K562 (cell line): ENCODE measurements around the gene KAZN. TPM values are rescaled to one million over a fixed set of nuclear protein-coding genes. Genes with fewer than 3 reads are reported as not detected.

Experiments used
- ATAC-seq: fragments of 200-7000 bp; cut with Tn5 transposase; 3 replicates; pipeline ENCODE4 v1.9.1; 2020; ENCODE audit warnings: moderate library complexity
- BruUV-seq: library from RNA; stranded (reverse); fragments of 400-500 nt; replicated peaks from 2 replicates; lab custom pipeline; 2021; lab: Mats Ljungman, UMichigan
- CTCF ChIA-PET: fragments of 300-600 bp; formaldehyde crosslinking; extraction: SDS; loops from one replicate; lab custom pipeline; 2021; ENCODE audit warnings: low intra/inter-chr PET ratio; lab: Yijun Ruan, JAX
- POLR2A ChIA-PET: fragments of 300-600, 350-650 bp; sonication (Branson Sonifier 250); formaldehyde crosslinking; extraction: SDS; loops from one replicate; lab custom pipeline; 2021; ENCODE audit warnings: antibody characterized with exemption, inconsistent platforms; lab: Yijun Ruan, JAX
- DNase-seq, 4 experiments: peaks; one replicate each; pipeline versions ENCODE4 v3.0.0 to v3.0.0-alpha.2; 2011 to 2018; ENCODE audit warnings: low spot score in 3 of 4, mixed read lengths in 3 of 4; ENCODE audit errors: extremely low read depth in 1 of 4
- FAIRE-seq: peaks from 2 replicates; lab custom pipeline; 2011; peaks lifted over from hg19 to GRCh38; lab: Jason Lieb, UNC
- H2AFZ ChIP-seq: 2 replicates; pipeline ENCODE4 v1.6.0; 2011; ENCODE audit warnings: low read depth, low read length, control low read depth, inconsistent platforms
- H3K27ac ChIP-seq: fragments of 200-600 bp; 3 replicates; pipeline ENCODE4 v1.8.0; 2011; ENCODE audit warnings: low read depth, mild to moderate bottlenecking, control low read depth, inconsistent platforms, low read length, moderate library complexity, mixed read lengths; ENCODE audit errors: extremely low read depth
- H3K27me3 ChIP-seq, 2 experiments: fragments of 300-600 bp in 1 of 2; 2 replicates in 1 of 2; 3 replicates in 1 of 2; pipeline versions ENCODE4 v1.6.0 to v1.8.0; 2011; ENCODE audit warnings: inconsistent platforms in 2 of 2, low read length in 2 of 2, mild to moderate bottlenecking in 1 of 2, mixed read lengths in 1 of 2, moderate library complexity in 1 of 2; ENCODE audit not compliant: control insufficient read depth in 2 of 2, insufficient read depth in 2 of 2
- H3K36me3 ChIP-seq: fragments of 300-600 bp; 3 replicates; pipeline ENCODE4 v1.8.0; 2011; ENCODE audit warnings: mild to moderate bottlenecking, low read length, inconsistent platforms; ENCODE audit not compliant: control insufficient read depth, insufficient read depth
- H3K4me1 ChIP-seq, 2 experiments: fragments of 200-600 bp in 1 of 2; replicated peaks in 1 of 2; 2 replicates in 1 of 2; 3 replicates in 1 of 2; pipeline versions ENCODE4 v1.5.1 to v1.8.0; 2011; ENCODE audit warnings: inconsistent platforms in 2 of 2, low read length in 2 of 2, mild to moderate bottlenecking in 1 of 2, mixed read lengths in 1 of 2, moderate library complexity in 1 of 2; ENCODE audit not compliant: control insufficient read depth in 2 of 2, insufficient read depth in 2 of 2
- H3K4me2 ChIP-seq: 2 replicates; pipeline ENCODE4 v1.6.1; 2011; ENCODE audit warnings: low read length, control low read depth, inconsistent platforms, mixed read lengths; ENCODE audit not compliant: insufficient read depth
- H3K4me3 ChIP-seq: fragments of 200-600 bp; sonication (generic), shearing (Covaris generic); 2 replicates; pipeline ENCODE4 v1.5.1; 2016; ENCODE audit warnings: control low read depth, inconsistent platforms
- H3K79me2 ChIP-seq: fragments of 200-600 bp; 3 replicates; pipeline ENCODE4 v1.8.0; 2011; ENCODE audit warnings: low read length, inconsistent platforms; ENCODE audit not compliant: control insufficient read depth, insufficient read depth
- H3K9ac ChIP-seq, 2 experiments: 2 replicates each; pipeline versions ENCODE4 v1.6.0 to v1.6.1; 2011; ENCODE audit warnings: low read depth in 2 of 2, low read length in 2 of 2, control low read depth in 1 of 2, inconsistent platforms in 1 of 2, mild to moderate bottlenecking in 1 of 2, mixed read lengths in 1 of 2; ENCODE audit not compliant: insufficient read depth in 1 of 2
- H3K9me1 ChIP-seq: one replicate; pipeline ENCODE4 v1.6.0; 2011; ENCODE audit warnings: inconsistent platforms, mild to moderate bottlenecking, low read length, moderate library complexity; ENCODE audit not compliant: control insufficient read depth, insufficient read depth
- H3K9me3 ChIP-seq: replicated peaks from 2 replicates; pipeline ENCODE4 v1.5.1; 2011; ENCODE audit warnings: low read depth, low read length, inconsistent platforms; ENCODE audit not compliant: control insufficient read depth, insufficient read depth
- H4K20me1 ChIP-seq: replicated peaks from 2 replicates; pipeline ENCODE4 v1.6.1; 2011; ENCODE audit warnings: low read length, inconsistent platforms, mixed read lengths; ENCODE audit not compliant: control insufficient read depth, insufficient read depth
- BCOR ChIP-seq: fragments of 450-650 bp; IDR thresholded peaks from 2 replicates; pipeline ENCODE4 v1.6.1; 2016
- CTBP1 ChIP-seq: fragments of 450-650 bp; IDR thresholded peaks from 2 replicates; pipeline ENCODE4 v1.6.1; 2016; ENCODE audit warnings: borderline replicate concordance
- FOXA3 ChIP-seq, 2 experiments: fragments of 450-650 bp in 1 of 2; sonication (generic) in 1 of 2; formaldehyde crosslinking; IDR thresholded peaks in 1 of 2; conservative IDR thresholded peaks in 1 of 2; 2 replicates each; pipeline versions ENCODE4 v1.4.0 to v1.8.0; 2020 to 2022; ENCODE audit warnings: mild to moderate bottlenecking in 2 of 2, missing genetic modification reagents in 1 of 2
- IRF2 ChIP-seq: sonication (generic); formaldehyde crosslinking; IDR thresholded peaks from 2 replicates; pipeline ENCODE4 v1.8.1; 2022; ENCODE audit warnings: mild to moderate bottlenecking, missing genetic modification reagents
- NCOA4 ChIP-seq: fragments of 450-650 bp; IDR thresholded peaks from 2 replicates; pipeline ENCODE4 v1.6.1; 2018; ENCODE audit warnings: mild to moderate bottlenecking; ENCODE audit not compliant: partially characterized antibody
- NR2C2 ChIP-seq, 2 experiments: fragments of 200-800 bp in 1 of 2; sonication (Bioruptor generic) in 1 of 2; sonication (generic) in 1 of 2; formaldehyde crosslinking in 1 of 2; IDR thresholded peaks; 2 replicates each; pipeline versions ENCODE4 v1.6.1 to v1.8.0; 2016 to 2022; ENCODE audit warnings: mild to moderate bottlenecking in 1 of 2, missing compliant biosample characterization in 1 of 2, missing genetic modification characterization in 1 of 2, missing genetic modification reagents in 1 of 2
- ZBTB7A ChIP-seq: IDR thresholded peaks from 2 replicates; pipeline ENCODE4 v1.6.1; 2011; ENCODE audit warnings: low read depth, mild to moderate bottlenecking, low read length, moderate library complexity, borderline replicate concordance; ENCODE audit not compliant: control insufficient read depth
- ZFP36 ChIP-seq: fragments of 150-350 bp; IDR thresholded peaks from 2 replicates; pipeline ENCODE4 v1.6.1; 2018; ENCODE audit warnings: low read length, low read depth; ENCODE audit not compliant: partially characterized antibody
- ZNF12 ChIP-seq: sonication (generic); formaldehyde crosslinking; IDR thresholded peaks from 2 replicates; pipeline ENCODE4 v1.4.0; 2020; ENCODE audit warnings: mild to moderate bottlenecking, missing genetic modification reagents
- ZNF311 ChIP-seq: fragments of 250-450 bp; sonication (Bioruptor Pico); IDR thresholded peaks from 2 replicates; pipeline ENCODE4 v1.4.0; 2020; ENCODE audit warnings: mild to moderate bottlenecking, moderate library complexity
- WGBS: fragments of 100-300 bp; shearing (Covaris generic); methylation state at CpG from one replicate; pipeline ENCODE4 v1.1.6; 2016; ENCODE audit warnings: low coverage, mixed read lengths; ENCODE audit not compliant: insufficient coverage; ENCODE audit errors: missing lambda C conversion rate; 5-methylcytosine and 5-hydroxymethylcytosine counted together
- in situ Hi-C: fragments of 300-500 bp; cut with MboI; formaldehyde crosslinking; loops from 4 replicates; pipeline ENCODE4 v1.15.0; 2018; ENCODE audit warnings: inconsistent platforms, mixed read lengths
- intact Hi-C: fragments of 100-400 bp; cut with micrococcal nuclease; formaldehyde crosslinking; loops from 2 replicates; pipeline ENCODE4 v1.14.2; 2022
- polyA plus RNA-seq, 8 experiments: library from polyadenylated mRNA; depleted of rRNA in 4 of 8; stranded (reverse) in 5 of 8; unstranded in 3 of 8; fragments of >200 nt; fragmentation: Nextera tagmentation in 2 of 8; fragmentation: Illumina TruSeq in 1 of 8; extraction: Ambion mirVana in 2 of 8; extraction: Trizol in 1 of 8; gene quantifications; 2 replicates each; pipeline versions ENCODE4 v1.2.1 to v1.2.3, GENCODE V29; 2011 to 2014; ENCODE audit warnings: inconsistent platforms in 1 of 8, missing spikeins in 1 of 8
- total RNA-seq, 7 experiments: library from RNA; depleted of rRNA in 6 of 7; stranded (reverse); fragments of >200 nt in 6 of 7; fragmentation: Illumina TruSeq in 2 of 7; extraction: Trizol in 2 of 7; gene quantifications; 2 replicates each; pipeline versions ENCODE4 v1.2.1 to v1.2.3, GENCODE V29; 2011 to 2021; ENCODE audit warnings: low replicate concordance in 1 of 7
- TF ChIP-seq, protein P1 (sequence below): sonication (generic); formaldehyde crosslinking; IDR thresholded peaks from 2 replicates; pipeline ENCODE4 v1.8.0; 2022; ENCODE audit warnings: mild to moderate bottlenecking, low read depth, missing genetic modification reagents
- TF ChIP-seq, protein P2 (sequence below): fragments of 250-450 bp; sonication (Bioruptor Pico); IDR thresholded peaks from 2 replicates; pipeline ENCODE4 v1.5.1; 2021; ENCODE audit warnings: mild to moderate bottlenecking

KAZN gene
- total and polyA plus RNA-seq, 9 of the 15 experiments (the other 6 are each of a cell fraction or from before 2014, with no cell fraction given) = 2.1 to 21.6 (median 5.4) TPM

DNA sequence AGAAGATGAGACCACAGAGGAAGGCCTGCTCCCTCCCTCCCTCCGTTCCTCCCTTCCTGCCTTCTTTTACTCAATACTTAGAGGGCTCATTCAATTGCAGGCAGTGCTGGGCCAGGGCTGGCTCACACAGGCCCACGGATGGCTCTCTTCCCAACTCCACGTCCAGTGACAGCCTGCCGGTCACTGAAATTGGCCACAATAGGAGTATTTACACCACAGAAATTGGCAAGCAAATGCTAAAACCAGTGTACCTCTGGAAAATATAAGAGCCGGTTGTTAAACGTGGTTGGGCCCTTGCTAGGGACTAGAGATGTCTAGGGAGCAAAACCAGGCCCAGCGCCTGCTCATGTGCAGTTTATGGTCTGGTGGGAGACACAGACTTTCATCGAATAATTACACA is 482.6 kb downstream of the KAZN start:
- H3K27ac ChIP-seq = no peak overlapping the region
- no peaks in the 10 kb centered on the region for H3K9me1 ChIP-seq
- no peak for DNase-seq
- H2AFZ ChIP-seq = no peak overlapping the region
- 5% methylated on average over 8 of the region's 8 CpGs for WGBS
- H3K9ac ChIP-seq = peak overlapping the region in 1 of 2 experiments; percentile 30; a peak in 1 of 4 replicates
- BruUV-seq = no TSS peak
- no peaks in the 10 kb centered on the region for H3K36me3 ChIP-seq
- H3K4me3 ChIP-seq = no peak overlapping the region
- no peaks in the 10 kb centered on the region for H3K4me1 ChIP-seq
- ChIA-PET POLR2A (interaction anchor here (0.6 kb wide), 2 partner anchors 8 to 660 kb away, joined by 3 read pairs; no protein-coding TSS in a partner anchor), CTCF (no interaction called here)
- H3K4me2 ChIP-seq = no peak overlapping the region
- no peaks in the 10 kb centered on the region for H3K79me2 ChIP-seq
- FAIRE-seq = no peak
- peaks cover 13% of the 10 kb centered on the region; the same call in 1 of the 2 replicates for H4K20me1 ChIP-seq
- TF ChIP-seq NCOA4 (no peak), ZFP36 (no peak), ZNF311 (CRISPR knock-in tag) (no peak), BCOR (no peak), FOXA3 (CRISPR knock-in tag; conservative IDR thresholded peaks at IDR 0.05 in 1 of 2, IDR thresholded peaks at IDR 0.05 in 1 of 2) (no peak), IRF2 (CRISPR knock-in tag) (no peak), NR2C2 (CRISPR knock-in tag; IDR thresholded peaks at IDR 0.05) (no peak), NR2C2 (tag; IDR thresholded peaks at IDR 0.05) (no peak), CTBP1 (no peak), ZBTB7A (no peak), ZNF12 (CRISPR knock-in tag) (no peak)
- TF ChIP-seq, protein P1, sequence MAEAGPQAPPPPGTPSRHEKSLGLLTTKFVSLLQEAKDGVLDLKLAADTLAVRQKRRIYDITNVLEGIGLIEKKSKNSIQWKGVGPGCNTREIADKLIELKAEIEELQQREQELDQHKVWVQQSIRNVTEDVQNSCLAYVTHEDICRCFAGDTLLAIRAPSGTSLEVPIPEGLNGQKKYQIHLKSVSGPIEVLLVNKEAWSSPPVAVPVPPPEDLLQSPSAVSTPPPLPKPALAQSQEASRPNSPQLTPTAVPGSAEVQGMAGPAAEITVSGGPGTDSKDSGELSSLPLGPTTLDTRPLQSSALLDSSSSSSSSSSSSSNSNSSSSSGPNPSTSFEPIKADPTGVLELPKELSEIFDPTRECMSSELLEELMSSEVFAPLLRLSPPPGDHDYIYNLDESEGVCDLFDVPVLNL (CRISPR knock-in tag) = no peak
- TF ChIP-seq, protein P2, sequence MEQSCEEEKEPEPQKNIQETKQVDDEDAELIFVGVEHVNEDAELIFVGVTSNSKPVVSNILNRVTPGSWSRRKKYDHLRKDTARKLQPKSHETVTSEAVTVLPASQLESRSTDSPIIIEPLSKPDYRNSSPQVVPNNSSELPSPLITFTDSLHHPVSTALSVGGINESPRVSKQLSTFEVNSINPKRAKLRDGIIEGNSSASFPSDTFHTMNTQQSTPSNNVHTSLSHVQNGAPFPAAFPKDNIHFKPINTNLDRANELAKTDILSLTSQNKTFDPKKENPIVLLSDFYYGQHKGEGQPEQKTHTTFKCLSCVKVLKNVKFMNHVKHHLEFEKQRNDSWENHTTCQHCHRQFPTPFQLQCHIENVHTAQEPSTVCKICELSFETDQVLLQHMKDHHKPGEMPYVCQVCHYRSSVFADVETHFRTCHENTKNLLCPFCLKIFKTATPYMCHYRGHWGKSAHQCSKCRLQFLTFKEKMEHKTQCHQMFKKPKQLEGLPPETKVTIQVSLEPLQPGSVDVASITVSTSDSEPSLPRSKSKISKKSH = no peak
- H3K27me3 ChIP-seq = peaks cover 35 to 84% of the 10 kb centered on the region in 2 experiments
- intact Hi-C loops (no loop called here), in situ Hi-C loops (no loop called here)
- ATAC-seq = no peak
- no peaks in the 10 kb centered on the region for H3K9me3 ChIP-seq
